Measurements from ENCODE around the gene PMF1.

DNA sequence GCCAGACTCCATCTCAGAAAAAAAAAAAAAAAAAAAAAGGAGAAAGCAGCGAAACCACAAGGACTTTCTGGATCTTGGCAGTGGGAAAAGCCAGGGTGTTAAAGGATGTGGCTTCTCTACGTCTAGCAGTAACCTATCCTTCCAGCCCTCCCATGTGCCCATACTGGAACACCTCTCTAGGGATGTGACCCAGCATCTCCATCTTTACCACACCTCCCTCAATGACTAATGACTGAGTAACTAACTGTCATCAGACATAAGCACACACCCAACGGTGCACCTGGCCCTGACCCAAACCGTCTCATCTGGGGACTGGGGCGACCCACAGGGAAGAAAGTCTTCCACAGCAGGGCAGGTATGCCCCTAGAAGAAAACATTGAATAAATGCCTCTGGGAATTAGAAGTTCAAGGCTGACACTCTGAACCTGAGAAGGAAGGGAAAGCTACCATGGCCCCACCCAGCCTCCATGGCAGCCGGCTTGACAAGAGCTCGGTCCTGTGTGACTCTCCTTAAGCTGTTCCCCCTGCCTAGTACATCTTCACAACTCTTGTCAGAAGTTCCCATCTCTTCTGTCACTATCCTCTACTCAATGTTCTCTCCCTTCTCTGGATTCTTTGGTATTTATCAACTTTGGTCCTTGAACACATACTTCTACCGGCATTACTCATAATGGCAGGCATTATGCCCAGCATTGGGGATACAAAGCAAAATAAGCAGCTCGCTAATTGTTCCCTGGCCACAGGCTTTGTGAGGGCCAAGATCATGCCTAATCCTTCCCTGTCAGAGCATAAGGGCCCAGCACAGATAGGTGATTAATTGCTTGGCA, 49.9 kb downstream of the PMF1 start:
- TF ChIP-seq, protein P1, sequence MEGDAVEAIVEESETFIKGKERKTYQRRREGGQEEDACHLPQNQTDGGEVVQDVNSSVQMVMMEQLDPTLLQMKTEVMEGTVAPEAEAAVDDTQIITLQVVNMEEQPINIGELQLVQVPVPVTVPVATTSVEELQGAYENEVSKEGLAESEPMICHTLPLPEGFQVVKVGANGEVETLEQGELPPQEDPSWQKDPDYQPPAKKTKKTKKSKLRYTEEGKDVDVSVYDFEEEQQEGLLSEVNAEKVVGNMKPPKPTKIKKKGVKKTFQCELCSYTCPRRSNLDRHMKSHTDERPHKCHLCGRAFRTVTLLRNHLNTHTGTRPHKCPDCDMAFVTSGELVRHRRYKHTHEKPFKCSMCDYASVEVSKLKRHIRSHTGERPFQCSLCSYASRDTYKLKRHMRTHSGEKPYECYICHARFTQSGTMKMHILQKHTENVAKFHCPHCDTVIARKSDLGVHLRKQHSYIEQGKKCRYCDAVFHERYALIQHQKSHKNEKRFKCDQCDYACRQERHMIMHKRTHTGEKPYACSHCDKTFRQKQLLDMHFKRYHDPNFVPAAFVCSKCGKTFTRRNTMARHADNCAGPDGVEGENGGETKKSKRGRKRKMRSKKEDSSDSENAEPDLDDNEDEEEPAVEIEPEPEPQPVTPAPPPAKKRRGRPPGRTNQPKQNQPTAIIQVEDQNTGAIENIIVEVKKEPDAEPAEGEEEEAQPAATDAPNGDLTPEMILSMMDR (conservative IDR thresholded peaks at IDR 0.05) = no peak
- TF ChIP-seq ZFX (IDR thresholded peaks at IDR 0.05) = no peak
